T47D (cell line): ENCODE data around the gene IRAG1.
"Not testable (repeated sequence)": the region's sequence is repeated elsewhere in the genome, so short reads cannot be mapped to it uniquely, and the experiment has no call there.

Source experiments
- DNase-seq, 2 experiments: peaks; one replicate each; pipeline versions ENCODE4 v3.0.0 to v3.0.0-alpha.2; 2011 to 2012; ENCODE audit warnings: low read depth in 1 of 2, low spot score in 1 of 2
- JUND ChIP-seq: IDR thresholded peaks from 2 replicates; pipeline ENCODE4 v1.6.1; 2012; ENCODE audit warnings: low read depth
- in situ Hi-C: cut with HindIII; loops from 2 replicates; pipeline ENCODE4 v1.10.0; 2016; ENCODE audit warnings: low sequenced_read_pairs, low pct_unique_long_range_greater_than_20kb

Gene IRAG1

GRCh38 chr11:10694486-10695239 lies 1.1 kb upstream of the IRAG1 start:
- no peak for TF ChIP-seq JUND
- in situ Hi-C loops = no loop called here
- DNase-seq = no peak

GRCh38 chr11:10692531-10693115 lies 932 bp downstream of the IRAG1 start:
- in situ Hi-C loops = no loop called here
- DNase-seq = no peak
- TF ChIP-seq JUND = no peak

GRCh38 chr11:10688401-10688800 lies 5.2 kb downstream of the IRAG1 start:
- in situ Hi-C loops = no loop called here
- DNase-seq = no peak

GRCh38 chr11:10686311-10686710 lies 7.2 kb downstream of the IRAG1 start:
- DNase-seq = no peak
- TF ChIP-seq JUND = no peak
- in situ Hi-C loops = no loop called here

More at GRCh38 chr11:10688401-10688800, 5.2 kb downstream of the IRAG1 start:
- TF ChIP-seq JUND = no peak

DNA sequence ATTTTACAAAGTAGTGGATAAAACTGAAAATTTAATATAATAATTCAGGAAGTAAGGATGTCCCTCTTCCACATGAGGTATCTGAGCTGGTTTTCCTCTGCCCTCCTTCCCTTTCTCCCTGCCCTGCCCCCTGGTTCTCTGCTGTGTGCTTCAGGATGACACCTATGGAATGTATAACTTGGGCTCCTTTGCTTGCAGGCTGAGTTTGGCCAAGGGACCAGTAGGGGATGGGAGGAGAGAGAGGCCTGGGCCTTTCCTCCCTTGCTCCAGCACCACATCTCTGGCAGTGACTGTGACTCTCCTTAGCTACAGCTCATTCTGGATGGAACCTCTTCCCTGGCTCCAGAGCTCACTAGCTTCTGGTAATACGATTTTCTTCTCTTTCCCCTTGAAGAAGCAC lies 10.1 kb downstream of the IRAG1 start:
- no peak for TF ChIP-seq JUND

GRCh38 chr11:10680956-10681487 lies 12.5 kb downstream of the IRAG1 start:
- TF ChIP-seq JUND = no peak
- in situ Hi-C loops = no loop called here
- no peak for DNase-seq

More for the DNA sequence above, 10.1 kb downstream of the IRAG1 start:
- no peak for DNase-seq
- in situ Hi-C loops = no loop called here

DNA sequence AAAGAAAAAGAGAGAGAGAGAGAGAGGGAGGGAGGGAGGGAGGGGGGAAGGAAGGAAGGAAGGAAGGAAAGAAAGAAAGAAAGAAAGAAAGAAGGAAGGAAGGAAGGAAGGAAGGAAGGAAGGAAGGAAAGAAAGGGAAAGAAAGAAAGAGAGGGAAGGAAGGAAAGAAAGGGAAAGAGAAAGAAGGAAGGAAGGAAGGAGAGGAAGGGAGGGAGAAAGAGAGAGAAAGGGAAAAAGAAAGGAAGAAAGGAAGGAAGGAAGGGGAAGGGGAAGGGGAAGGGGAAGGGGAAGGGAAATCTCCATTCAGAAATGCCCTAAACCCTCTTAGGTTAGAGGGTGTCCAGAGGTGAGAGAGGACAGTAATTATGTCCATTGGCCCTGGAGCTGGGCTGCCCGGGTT lies 13.3 kb downstream of the IRAG1 start:
- DNase-seq, in situ Hi-C loops: not testable (repeated sequence)

GRCh38 chr11:10679644-10680043 lies 13.9 kb downstream of the IRAG1 start:
- no peak for DNase-seq
- no peak for TF ChIP-seq JUND
- in situ Hi-C loops = no loop called here

DNA sequence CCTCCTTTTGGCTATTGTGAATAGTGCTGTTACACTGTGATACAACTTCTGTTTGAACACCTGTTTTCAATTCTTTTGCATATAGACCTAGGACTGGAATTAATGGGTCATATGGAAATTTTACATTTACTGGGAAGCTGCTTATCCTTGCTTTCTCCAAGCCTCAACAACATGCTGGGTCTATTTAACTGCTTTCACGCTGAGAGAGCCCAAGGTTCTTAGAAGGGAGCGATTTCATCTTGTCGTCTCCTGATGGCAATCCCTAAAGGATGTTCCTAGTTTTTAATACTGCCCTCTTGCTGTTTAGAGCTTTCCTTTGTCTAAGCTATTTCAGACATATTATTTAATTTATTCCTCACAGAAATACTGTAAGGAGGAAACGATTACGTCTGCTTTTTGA lies 15.5 kb downstream of the IRAG1 start:
- no peak for TF ChIP-seq JUND
- DNase-seq = no peak
- in situ Hi-C loops = no loop called here

DNA sequence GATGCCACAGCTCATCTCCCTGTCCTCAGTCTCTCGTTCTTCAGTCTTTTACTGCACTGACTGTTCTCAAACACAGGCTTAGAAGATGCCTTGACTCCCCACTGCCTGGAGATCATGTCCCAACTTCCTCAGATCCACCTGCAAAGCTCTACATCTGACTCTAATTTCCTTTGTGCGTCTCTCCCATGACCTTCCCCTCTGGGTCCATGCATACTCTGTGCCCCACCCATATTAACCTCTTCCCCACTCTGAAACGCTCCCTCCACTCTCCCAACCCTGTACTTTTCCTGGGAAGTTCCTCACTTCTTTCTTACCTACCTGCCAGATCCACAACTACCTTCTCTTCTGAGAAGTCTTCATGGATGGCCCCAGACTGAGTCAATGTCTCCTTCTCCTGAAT lies 16.6 kb downstream of the IRAG1 start:
- TF ChIP-seq JUND = no peak

GRCh38 chr11:10674911-10675440 lies 18.6 kb downstream of the IRAG1 start:
- no peak for DNase-seq
- in situ Hi-C loops = no loop called here
- no peak for TF ChIP-seq JUND

More for the DNA sequence above, 16.6 kb downstream of the IRAG1 start:
- in situ Hi-C loops = no loop called here
- no peak for DNase-seq

DNA sequence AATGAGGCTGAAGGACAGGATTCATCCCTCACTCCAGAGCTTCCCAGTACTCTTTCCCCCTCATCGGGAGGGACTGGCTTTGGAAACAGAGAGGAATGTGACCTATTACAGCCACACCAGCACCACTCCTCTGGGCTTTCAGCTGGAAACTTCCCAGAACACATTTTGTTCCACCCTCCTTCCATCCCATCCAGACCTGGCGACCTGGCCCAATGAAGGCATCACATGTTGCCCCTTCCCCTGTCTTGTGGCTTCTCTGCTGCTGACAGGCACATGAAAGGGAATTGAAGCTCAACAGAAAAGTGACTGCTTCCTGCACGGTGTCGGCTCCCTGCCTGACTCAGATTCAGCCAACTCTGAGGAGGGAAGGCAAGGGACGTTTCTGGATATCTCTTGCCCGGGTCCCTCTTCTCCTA lies 19.1 kb downstream of the IRAG1 start:
- no peak for DNase-seq
- TF ChIP-seq JUND = no peak
- in situ Hi-C loops = no loop called here

- TF ChIP-seq JUND = no peak
- in situ Hi-C loops = no loop called here
- DNase-seq = no peak
Observed at GRCh38 chr11:10673501-10674062, 20.0 kb downstream of the IRAG1 start.
